ENCODE measurements around the gene BMERB1.
"Not testable (repeated sequence)": the region's sequence is repeated elsewhere in the genome, so short reads cannot be mapped to it uniquely, and the experiment has no call there.

Gene BMERB1

GRCh38 chr16:15395631-15396508 lies 38.5 kb upstream of the BMERB1 start, which contains the start of gene MPV17L:
Gene MPV17L, plus strand, starts transcription at chr16:15395754. Its CDS starts 144 bp downstream, at chr16:15395898.
- not testable (repeated sequence) for H2BK5ac ChIP-seq (ENCODE audit: low read length); H3K27ac ChIP-seq (replicated peaks; ENCODE audit: low read length); H3K27me3 ChIP-seq (ENCODE audit: control insufficient read depth in 3 of 3, insufficient read depth in 3 of 3, low read depth in 1 of 3, low read length in 3 of 3); H3K9me3 ChIP-seq (replicated peaks in 1 of 2; ENCODE audit: control insufficient read depth in 2 of 2, insufficient read depth in 1 of 2, low read depth in 1 of 2, low read length in 2 of 2); H2BK120ac ChIP-seq (ENCODE audit: low read depth, low read length); H2BK12ac ChIP-seq (ENCODE audit: low read length); H4K91ac ChIP-seq (ENCODE audit: low read depth, low read length, poor library complexity); H3K79me1 ChIP-seq (ENCODE audit: low read depth, low read length); H3K36me3 ChIP-seq (replicated peaks in 1 of 2; ENCODE audit: control insufficient read depth in 2 of 2, insufficient read depth in 2 of 2, low read length in 2 of 2); H3K4me1 ChIP-seq (ENCODE audit: control insufficient read depth in 2 of 2, insufficient read depth in 1 of 2, low read depth in 1 of 2, low read length in 2 of 2); H2AK5ac ChIP-seq (ENCODE audit: low read depth, low read length); H3K4ac ChIP-seq (ENCODE audit: low read length)
- H3K4me2 ChIP-seq (ENCODE audit: insufficient read depth, low read length, poor library complexity, severe bottlenecking), result peak within 1 kb of the TSS; percentile 57
- peak within 1 kb of the TSS in 1 of 2 donors; percentile 81 for H3K4me3 ChIP-seq (ENCODE audit: low read length in 2 of 2)
- H3K18ac ChIP-seq (ENCODE audit: low read length), result peak within 1 kb of the TSS; percentile 57
- H3K23ac ChIP-seq (ENCODE audit: low read depth, low read length, poor library complexity), result peak within 1 kb of the TSS; percentile 85
- peak within 1 kb of the TSS; percentile 91 for H3K9ac ChIP-seq (ENCODE audit: low read depth, low read length, poor library complexity)
- peak within 1 kb of the TSS; percentile 56 for H3K14ac ChIP-seq (ENCODE audit: low read length)
- peak within 1 kb of the TSS; percentile 26 for H2BK15ac ChIP-seq (ENCODE audit: low read length)
- peak within 1 kb of the TSS; percentile 65 for H4K8ac ChIP-seq (ENCODE audit: low read depth, low read length)
- peak within 1 kb of the TSS; percentile 53 for H2AFZ ChIP-seq (ENCODE audit: low read length)
- peak; percentile 20 for DNase-seq (ENCODE audit: low spot score)
- WGBS, 2 donors (ENCODE audit: extremely low coverage in 2 of 2, insufficient read length in 2 of 2, insufficient replicate concordance in 1 of 2), result no CpG with 5 or more reads among the region's 79 CpGs

GRCh38 chr16:15396509-15396829 lies 37.9 kb upstream of the BMERB1 start:
- not testable (repeated sequence) for H3K79me1 ChIP-seq (ENCODE audit: low read depth, low read length); H2BK5ac ChIP-seq (ENCODE audit: low read length); H2AK5ac ChIP-seq (ENCODE audit: low read depth, low read length); H3K4me3 ChIP-seq (ENCODE audit: low read length in 2 of 2); H2BK12ac ChIP-seq (ENCODE audit: low read length); H3K9me3 ChIP-seq (replicated peaks in 1 of 2; ENCODE audit: control insufficient read depth in 2 of 2, insufficient read depth in 1 of 2, low read depth in 1 of 2, low read length in 2 of 2); H3K27ac ChIP-seq (replicated peaks; ENCODE audit: low read length); H3K14ac ChIP-seq (ENCODE audit: low read length); H4K8ac ChIP-seq (ENCODE audit: low read depth, low read length); H3K9ac ChIP-seq (ENCODE audit: low read depth, low read length, poor library complexity); H3K36me3 ChIP-seq (replicated peaks in 1 of 2; ENCODE audit: control insufficient read depth in 2 of 2, insufficient read depth in 2 of 2, low read length in 2 of 2); H3K4me1 ChIP-seq (ENCODE audit: control insufficient read depth in 2 of 2, insufficient read depth in 1 of 2, low read depth in 1 of 2, low read length in 2 of 2); H3K23ac ChIP-seq (ENCODE audit: low read depth, low read length, poor library complexity); H2AFZ ChIP-seq (ENCODE audit: low read length); H2BK15ac ChIP-seq (ENCODE audit: low read length); H4K91ac ChIP-seq (ENCODE audit: low read depth, low read length, poor library complexity); H3K18ac ChIP-seq (ENCODE audit: low read length); H2BK120ac ChIP-seq (ENCODE audit: low read depth, low read length); H3K4ac ChIP-seq (ENCODE audit: low read length); H3K27me3 ChIP-seq (ENCODE audit: control insufficient read depth in 3 of 3, insufficient read depth in 3 of 3, low read depth in 1 of 3, low read length in 3 of 3); DNase-seq (ENCODE audit: low spot score)
- H3K4me2 ChIP-seq (ENCODE audit: insufficient read depth, low read length, poor library complexity, severe bottlenecking), result peak overlapping the region; percentile 11
- no CpG with 5 or more reads among the region's 8 CpGs for WGBS, 2 donors (ENCODE audit: extremely low coverage in 2 of 2, insufficient read length in 2 of 2, insufficient replicate concordance in 1 of 2)

GRCh38 chr16:15396948-15397594 lies 37.3 kb upstream of the BMERB1 start:
- Histone ChIP-seq H3K9ac (ENCODE audit: low read depth, low read length, poor library complexity) (no peak overlapping the region), H4K8ac (ENCODE audit: low read depth, low read length) (no peak overlapping the region), H3K27ac (replicated peaks; ENCODE audit: low read length) (no peak overlapping the region), H2BK15ac (ENCODE audit: low read length) (no peak overlapping the region), H3K4me2 (ENCODE audit: insufficient read depth, low read length, poor library complexity, severe bottlenecking) (no peak overlapping the region), H2BK12ac (ENCODE audit: low read length) (no peak overlapping the region), H3K14ac (ENCODE audit: low read length) (no peak overlapping the region), H3K79me1 (ENCODE audit: low read depth, low read length) (no peaks in the 10 kb centered on the region), H4K91ac (ENCODE audit: low read depth, low read length, poor library complexity) (no peak overlapping the region), H3K23ac (ENCODE audit: low read depth, low read length, poor library complexity) (no peak overlapping the region), H2AK5ac (ENCODE audit: low read depth, low read length) (no peak overlapping the region), H2AFZ (ENCODE audit: low read length) (no peak overlapping the region), H3K4me3 (ENCODE audit: low read length in 2 of 2) (no peak overlapping the region), H3K18ac (ENCODE audit: low read length) (no peak overlapping the region), H3K4me1 (ENCODE audit: control insufficient read depth in 2 of 2, insufficient read depth in 1 of 2, low read depth in 1 of 2, low read length in 2 of 2) (no peaks in the 10 kb centered on the region), H2BK5ac (ENCODE audit: low read length) (no peak overlapping the region), H3K36me3 (replicated peaks in 1 of 2; ENCODE audit: control insufficient read depth in 2 of 2, insufficient read depth in 2 of 2, low read length in 2 of 2) (no peaks in the 10 kb centered on the region), H2BK120ac (ENCODE audit: low read depth, low read length) (no peak overlapping the region), H3K4ac (ENCODE audit: low read length) (no peak overlapping the region), H3K27me3 (ENCODE audit: control insufficient read depth in 3 of 3, insufficient read depth in 3 of 3, low read depth in 1 of 3, low read length in 3 of 3) (peaks cover 0 to 7% (median 0%) of the 10 kb centered on the region in 3 experiments), H3K9me3 (replicated peaks in 1 of 2; ENCODE audit: control insufficient read depth in 2 of 2, insufficient read depth in 1 of 2, low read depth in 1 of 2, low read length in 2 of 2) (no peaks in the 10 kb centered on the region)
- no peak for DNase-seq (ENCODE audit: low spot score)
- WGBS, 2 donors (ENCODE audit: extremely low coverage in 2 of 2, insufficient read length in 2 of 2, insufficient replicate concordance in 1 of 2), result no CpG with 5 or more reads among the region's 11 CpGs

GRCh38 chr16:15398618-15399316 lies 35.6 kb upstream of the BMERB1 start:
- WGBS, 2 donors (ENCODE audit: extremely low coverage in 2 of 2, insufficient read length in 2 of 2, insufficient replicate concordance in 1 of 2), result no CpG with 5 or more reads among the region's 14 CpGs
- H3K27ac ChIP-seq (replicated peaks; ENCODE audit: low read length), result no peak overlapping the region
- H3K14ac ChIP-seq (ENCODE audit: low read length), result no peak overlapping the region
- H3K4ac ChIP-seq (ENCODE audit: low read length), result no peak overlapping the region
- no peak overlapping the region for H3K18ac ChIP-seq (ENCODE audit: low read length)
- no peak overlapping the region for H4K8ac ChIP-seq (ENCODE audit: low read depth, low read length)
- peaks cover 0 to 7% (median 0%) of the 10 kb centered on the region in 3 experiments for H3K27me3 ChIP-seq (ENCODE audit: control insufficient read depth in 3 of 3, insufficient read depth in 3 of 3, low read depth in 1 of 3, low read length in 3 of 3)
- no peak overlapping the region for H2BK12ac ChIP-seq (ENCODE audit: low read length)
- no peaks in the 10 kb centered on the region for H3K79me1 ChIP-seq (ENCODE audit: low read depth, low read length)
- no peak for DNase-seq (ENCODE audit: low spot score)
- no peaks in the 10 kb centered on the region for H3K9me3 ChIP-seq (replicated peaks in 1 of 2; ENCODE audit: control insufficient read depth in 2 of 2, insufficient read depth in 1 of 2, low read depth in 1 of 2, low read length in 2 of 2)
- H3K4me3 ChIP-seq (ENCODE audit: low read length in 2 of 2), result no peak overlapping the region
- no peak overlapping the region for H2BK5ac ChIP-seq (ENCODE audit: low read length)
- no peaks in the 10 kb centered on the region for H3K36me3 ChIP-seq (replicated peaks in 1 of 2; ENCODE audit: control insufficient read depth in 2 of 2, insufficient read depth in 2 of 2, low read length in 2 of 2)
- no peak overlapping the region for H3K23ac ChIP-seq (ENCODE audit: low read depth, low read length, poor library complexity)
- H3K9ac ChIP-seq (ENCODE audit: low read depth, low read length, poor library complexity), result no peak overlapping the region
- no peaks in the 10 kb centered on the region for H3K4me1 ChIP-seq (ENCODE audit: control insufficient read depth in 2 of 2, insufficient read depth in 1 of 2, low read depth in 1 of 2, low read length in 2 of 2)
- H2BK120ac ChIP-seq (ENCODE audit: low read depth, low read length), result no peak overlapping the region
- no peak overlapping the region for H2BK15ac ChIP-seq (ENCODE audit: low read length)
- H3K4me2 ChIP-seq (ENCODE audit: insufficient read depth, low read length, poor library complexity, severe bottlenecking), result no peak overlapping the region
- H2AK5ac ChIP-seq (ENCODE audit: low read depth, low read length), result no peak overlapping the region
- no peak overlapping the region for H4K91ac ChIP-seq (ENCODE audit: low read depth, low read length, poor library complexity)
- no peak overlapping the region for H2AFZ ChIP-seq (ENCODE audit: low read length)

All from neuronal stem cell (in vitro differentiated cells).